Fibroblast of peridontal ligament (primary cell): ENCODE results near the gene PGBD5.
"Not testable (repeated sequence)": the region's sequence is repeated elsewhere in the genome, so short reads cannot be mapped to it uniquely, and the experiment has no call there.

Source experiments
- DNase-seq: peaks from one replicate; pipeline ENCODE4 v3.0.0-alpha.2; 2010; ENCODE audit errors: extremely low read depth

Gene PGBD5

GRCh38 chr1:230426246-230427093, at the start of gene PGBD5:
TSS of gene PGBD5 (minus strand) at chr1:230426332. CDS start at chr1:230425928, 404 bp downstream.
- DNase-seq = peak; percentile 23

DNA sequence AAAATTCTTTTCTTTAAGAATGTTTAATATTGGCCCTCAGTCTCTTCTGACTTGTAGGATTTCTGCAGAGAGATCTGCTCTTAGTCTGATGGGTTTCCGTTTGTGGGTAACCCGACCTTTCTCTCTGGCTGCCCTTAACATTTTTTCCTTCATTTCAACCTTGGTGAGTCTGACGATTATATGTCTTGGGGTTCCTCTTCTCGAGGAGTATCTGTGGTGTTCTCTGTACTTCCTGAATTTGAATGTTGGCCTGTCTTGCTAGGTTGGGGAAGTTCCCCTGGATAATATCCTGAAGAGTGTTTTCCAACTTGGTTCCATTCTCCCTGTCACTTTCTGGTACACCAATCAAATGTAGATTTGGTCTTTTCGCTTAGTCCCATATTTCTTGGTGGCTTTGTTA, 48.8 kb upstream of the PGBD5 start:
- not testable (repeated sequence) for DNase-seq

DNA sequence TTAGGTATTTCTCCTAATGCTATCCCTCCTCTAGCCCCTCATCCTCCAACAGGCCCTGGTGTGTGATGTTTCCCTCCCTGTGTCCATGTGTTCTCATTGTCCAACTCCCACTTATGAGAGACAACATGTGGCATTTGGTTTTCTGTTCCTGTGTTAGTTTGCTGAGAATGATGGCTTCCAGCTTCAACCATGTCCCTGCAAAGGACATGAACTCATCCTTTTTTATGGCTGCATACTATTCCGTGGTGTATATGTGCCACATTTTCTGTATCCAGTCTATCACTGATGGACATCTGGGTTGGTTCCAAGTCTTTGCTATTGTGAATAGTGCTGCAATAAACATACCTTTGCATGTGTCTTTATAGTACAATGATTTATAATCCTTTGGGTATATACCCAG, 44.6 kb upstream of the PGBD5 start:
- not testable (repeated sequence) for DNase-seq

DNA sequence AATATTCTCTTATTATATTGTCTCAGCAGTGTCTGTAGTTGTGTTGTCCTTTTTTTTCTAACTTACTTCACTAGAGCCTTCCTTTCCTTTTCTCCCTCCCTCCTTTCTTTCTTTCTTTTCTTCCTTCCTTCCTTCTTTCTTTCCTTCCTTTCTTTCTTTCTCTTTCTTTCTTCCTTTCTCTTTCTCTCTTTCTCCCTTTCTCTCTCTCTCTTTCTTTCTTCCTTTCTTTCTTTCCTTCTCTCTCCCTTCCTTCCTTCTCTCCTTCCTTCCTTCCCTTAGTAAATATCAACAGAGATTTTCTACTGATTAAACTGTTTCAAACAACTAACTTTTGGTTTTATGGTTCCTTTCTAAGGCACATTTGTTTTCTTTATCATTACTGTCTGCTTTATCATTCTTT, 43.1 kb upstream of the PGBD5 start:
- no peak for DNase-seq

GRCh38 chr1:230465691-230466090, 39.6 kb upstream of the PGBD5 start:
- no peak for DNase-seq

GRCh38 chr1:230464671-230465070, 38.5 kb upstream of the PGBD5 start:
- DNase-seq = no peak

GRCh38 chr1:230463760-230464159, 37.6 kb upstream of the PGBD5 start:
- no peak for DNase-seq

DNA sequence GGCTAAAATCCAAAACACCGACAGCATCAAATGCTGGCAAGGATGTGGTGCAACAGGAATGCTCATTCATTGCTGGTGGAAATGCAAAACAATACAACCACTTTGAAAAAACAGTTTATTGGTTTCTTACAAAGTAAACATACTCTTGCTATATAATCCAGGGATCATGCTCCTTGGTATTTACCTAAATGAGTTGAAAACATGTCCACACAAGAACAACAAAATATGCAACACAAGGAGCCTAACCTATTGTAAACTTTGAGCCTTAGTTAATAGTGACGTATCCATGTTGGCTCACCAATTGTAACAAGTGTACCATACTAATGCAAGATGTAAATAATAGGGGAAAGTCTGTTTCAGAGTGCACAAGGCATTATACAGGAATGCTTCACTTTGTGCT, 37.2 kb upstream of the PGBD5 start:
- no peak for DNase-seq

GRCh38 chr1:230459465-230459864, 33.3 kb upstream of the PGBD5 start:
- DNase-seq = no peak

- DNase-seq = no peak
These were observed 32.4 kb upstream of the PGBD5 start for GRCh38 chr1:230458509-230458908.

- DNase-seq = no peak
These were observed 30.3 kb upstream of the PGBD5 start for GRCh38 chr1:230456478-230456877.

GRCh38 chr1:230455291-230455690, 29.2 kb upstream of the PGBD5 start:
- DNase-seq = no peak

GRCh38 chr1:230453377-230453776, 27.2 kb upstream of the PGBD5 start:
- DNase-seq = no peak

DNA sequence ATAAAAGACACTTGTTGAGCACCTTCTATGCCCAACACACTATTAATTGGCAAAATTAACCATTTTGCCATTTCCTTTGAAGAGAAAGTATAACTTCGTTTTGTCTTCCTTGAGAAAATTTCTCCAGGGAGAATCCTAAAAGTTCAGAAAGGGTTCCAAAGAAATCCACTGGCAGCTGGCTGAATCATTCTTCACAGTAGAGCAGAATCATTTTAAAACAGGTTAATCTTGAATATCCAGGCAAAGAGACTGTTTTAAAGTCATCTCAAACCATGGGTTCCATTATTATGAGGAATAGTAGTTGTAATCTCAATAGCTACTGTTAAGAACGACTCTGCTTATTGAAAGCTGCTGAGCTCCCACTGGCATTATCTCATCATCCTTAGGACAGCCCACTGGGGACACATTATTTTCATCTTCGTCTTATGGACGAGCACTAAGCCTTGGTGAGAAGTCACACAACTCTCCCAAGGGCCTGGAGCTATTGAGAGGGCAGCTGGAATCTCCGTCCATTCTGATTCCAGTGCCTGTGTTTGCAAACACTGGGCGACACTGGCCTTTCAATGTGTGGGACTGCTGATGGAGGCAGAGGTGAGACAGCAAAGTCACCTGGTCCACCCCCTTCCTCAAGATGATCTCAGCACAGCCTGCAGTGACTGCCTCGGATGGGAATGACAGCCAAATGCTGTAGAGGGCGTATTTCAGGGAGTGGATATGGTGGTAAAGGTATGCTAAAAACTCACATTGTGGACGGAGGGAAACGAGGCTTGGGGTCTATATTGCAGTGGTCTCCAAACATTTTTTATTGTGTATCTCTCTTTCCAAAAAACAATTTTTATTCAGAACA, 15.3 kb upstream of the PGBD5 start:
- no peak for DNase-seq

DNA sequence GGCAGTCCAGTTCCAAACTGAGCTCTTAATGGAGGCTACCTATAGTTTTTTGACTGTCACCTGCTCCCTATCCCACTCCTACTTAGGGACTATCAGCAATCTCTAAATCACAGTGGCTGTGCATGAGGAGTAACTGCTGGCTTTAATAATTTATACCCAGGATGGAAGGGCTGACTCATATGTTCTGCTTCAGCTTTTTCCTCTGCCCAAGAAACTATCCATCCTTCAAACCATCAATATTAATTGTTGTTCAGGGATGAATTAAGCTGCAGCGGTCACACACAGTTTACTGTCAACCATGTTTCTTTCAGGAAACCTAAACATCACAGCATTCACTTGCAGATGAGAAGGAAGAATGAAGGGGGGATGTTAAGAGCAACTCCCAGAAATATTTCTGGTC, 9.0 kb upstream of the PGBD5 start:
- no peak for DNase-seq

GRCh38 chr1:230431527-230431926, 5.4 kb upstream of the PGBD5 start:
- DNase-seq = no peak

- no peak for DNase-seq
These were observed 4.4 kb upstream of the PGBD5 start for GRCh38 chr1:230430499-230430898.

GRCh38 chr1:230429067-230429735, 3.1 kb upstream of the PGBD5 start:
- DNase-seq = no peak

- no peak for DNase-seq
These were observed 1.8 kb upstream of the PGBD5 start for GRCh38 chr1:230427981-230428380.

DNA sequence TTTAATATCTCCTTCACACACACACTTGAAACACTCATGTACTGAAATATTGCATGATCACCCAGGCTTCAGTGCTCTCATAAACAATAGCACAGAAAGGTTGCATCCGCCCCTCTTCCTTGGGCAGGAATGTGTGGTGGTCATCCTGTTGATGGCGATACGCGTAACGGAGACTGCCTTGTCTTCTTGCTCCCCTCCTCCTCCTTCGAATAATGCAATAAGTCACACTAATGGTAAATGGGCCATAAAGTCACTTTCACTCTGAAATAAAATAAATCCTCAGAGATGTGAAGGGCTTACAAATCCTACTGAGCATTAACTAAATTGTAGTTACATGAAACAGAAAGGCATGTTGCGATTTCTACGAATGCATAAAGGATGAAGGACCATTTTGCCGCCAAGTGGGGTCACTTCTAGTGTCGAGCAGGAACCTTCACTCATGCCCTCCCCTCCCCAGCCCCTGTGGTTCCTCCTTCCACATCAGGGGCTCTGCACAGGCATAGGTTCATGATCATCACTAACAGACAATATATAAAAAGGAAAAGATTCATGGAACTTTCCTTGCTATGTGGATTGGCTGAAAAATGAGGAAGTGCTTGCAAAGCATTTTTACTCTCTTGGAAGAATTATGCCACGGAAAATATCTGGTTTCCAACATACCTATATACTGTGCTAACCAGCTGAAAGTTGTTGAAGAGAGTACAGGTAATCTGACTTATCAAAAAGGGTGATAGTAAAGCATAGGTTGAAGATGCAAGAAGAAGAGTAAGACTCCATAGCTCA, 1.2 kb upstream of the PGBD5 start:
- no peak for DNase-seq

DNA sequence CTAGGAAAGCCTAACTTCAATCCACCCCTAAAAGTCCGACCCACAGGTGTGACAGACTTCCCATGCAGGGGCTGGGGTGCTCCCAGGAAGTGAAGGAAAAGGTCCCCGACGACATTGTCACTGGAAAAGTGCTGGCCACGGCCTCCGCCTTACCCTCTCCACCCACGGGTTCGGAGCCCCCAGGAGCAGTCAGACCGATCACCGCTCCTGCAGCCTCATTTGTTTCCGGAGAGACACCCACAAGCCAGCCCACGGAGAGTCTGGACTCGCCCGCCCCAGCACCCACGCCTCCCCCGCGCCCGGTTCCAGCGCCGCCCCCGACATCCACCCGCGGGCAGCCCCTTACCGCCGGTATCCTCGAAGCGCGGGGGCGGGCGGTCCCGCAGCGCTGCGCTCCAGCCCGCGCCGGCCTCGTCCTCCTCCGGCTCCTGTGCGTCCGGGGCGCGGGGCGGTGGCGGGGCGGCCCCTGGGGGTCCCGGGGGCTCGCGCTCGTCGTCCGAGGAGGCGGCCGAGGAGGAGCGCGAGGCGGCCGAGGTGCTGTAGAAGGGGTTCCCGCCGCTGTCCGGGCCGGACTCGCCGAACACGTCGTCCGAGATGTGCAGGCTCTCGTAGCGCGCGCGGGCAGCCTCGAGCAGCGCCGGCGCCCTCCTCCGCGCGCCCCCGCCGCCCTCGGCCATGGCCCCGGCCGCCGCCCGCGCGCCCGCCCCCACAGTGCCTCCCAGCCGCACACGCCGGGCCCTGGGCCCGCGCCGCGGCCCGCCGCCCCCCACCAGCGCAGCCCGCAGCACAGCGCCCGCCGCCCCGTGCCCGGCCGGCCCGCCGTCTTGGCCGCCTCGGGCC, 660 bp downstream of the PGBD5 start:
- no peak for DNase-seq
